ENCODE measurements around the gene CLIP4. TPM values are rescaled to one million over a fixed set of nuclear protein-coding genes. Genes with fewer than 3 reads are reported as not detected.

The CLIP4 gene
- polyA plus RNA-seq, 1 of the 3 experiments (the other 2 are of a cell fraction) = 12.7 TPM

GRCh38 chr2:29134933-29135332 is 19.7 kb downstream of the CLIP4 start:
- POLR2A ChIA-PET = no interaction called here
- no peak for DNase-seq
- H3K36me3 ChIP-seq (replicated peaks in 1 of 2; ENCODE audit: control insufficient read depth in 1 of 2, insufficient read depth in 2 of 2, low read length in 1 of 2) = peaks cover 31 to 47% of the 10 kb centered on the region in 2 experiments
- no peaks in the 10 kb centered on the region for H3K9me3 ChIP-seq
- no peaks in the 10 kb centered on the region for H3K9me2 ChIP-seq
- no peaks in the 10 kb centered on the region for H4K20me1 ChIP-seq (ENCODE audit: insufficient read depth)
- H3K27ac ChIP-seq (ENCODE audit: low read depth in 2 of 2, low read length in 1 of 2) = no peak overlapping the region
- no peak overlapping the region for H2AFZ ChIP-seq (ENCODE audit: low read depth)
- H3K4me2 ChIP-seq = no peak overlapping the region
- H3F3A ChIP-seq (replicated peaks; ENCODE audit: insufficient read depth) = no peaks in the 10 kb centered on the region
- CTCF ChIA-PET = interaction anchor here (1.0 to 1.2 kb wide), 2 partner anchors 14 to 49 kb away, joined by 3 to 5 read pairs; no protein-coding TSS in a partner anchor
- H3K9ac ChIP-seq = no peak overlapping the region
- 93% methylated on average over 1 of the region's 1 CpG for WGBS (ENCODE audit: low lambda C conversion rate)
- no peaks in the 10 kb centered on the region for H3K79me2 ChIP-seq (ENCODE audit: insufficient read depth)
- H3K4me1 ChIP-seq (ENCODE audit: control insufficient read depth in 1 of 2, insufficient read depth in 2 of 2, low read depth in 1 of 2, low read length in 1 of 2) = peaks cover 6 to 9% of the 10 kb centered on the region in 2 experiments; a peak in 3 of 4 replicates
- H3K27me3 ChIP-seq (ENCODE audit: insufficient read depth) = no peaks in the 10 kb centered on the region
- TF ChIP-seq, protein P1, sequence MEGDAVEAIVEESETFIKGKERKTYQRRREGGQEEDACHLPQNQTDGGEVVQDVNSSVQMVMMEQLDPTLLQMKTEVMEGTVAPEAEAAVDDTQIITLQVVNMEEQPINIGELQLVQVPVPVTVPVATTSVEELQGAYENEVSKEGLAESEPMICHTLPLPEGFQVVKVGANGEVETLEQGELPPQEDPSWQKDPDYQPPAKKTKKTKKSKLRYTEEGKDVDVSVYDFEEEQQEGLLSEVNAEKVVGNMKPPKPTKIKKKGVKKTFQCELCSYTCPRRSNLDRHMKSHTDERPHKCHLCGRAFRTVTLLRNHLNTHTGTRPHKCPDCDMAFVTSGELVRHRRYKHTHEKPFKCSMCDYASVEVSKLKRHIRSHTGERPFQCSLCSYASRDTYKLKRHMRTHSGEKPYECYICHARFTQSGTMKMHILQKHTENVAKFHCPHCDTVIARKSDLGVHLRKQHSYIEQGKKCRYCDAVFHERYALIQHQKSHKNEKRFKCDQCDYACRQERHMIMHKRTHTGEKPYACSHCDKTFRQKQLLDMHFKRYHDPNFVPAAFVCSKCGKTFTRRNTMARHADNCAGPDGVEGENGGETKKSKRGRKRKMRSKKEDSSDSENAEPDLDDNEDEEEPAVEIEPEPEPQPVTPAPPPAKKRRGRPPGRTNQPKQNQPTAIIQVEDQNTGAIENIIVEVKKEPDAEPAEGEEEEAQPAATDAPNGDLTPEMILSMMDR (IDR thresholded peaks at IDR 0.05) = no peak
- no peak for TF ChIP-seq SIN3A (IDR thresholded peaks at IDR 0.05; ENCODE audit: borderline replicate concordance, low read depth, low read length)
- TF ChIP-seq NRF1 (IDR thresholded peaks at IDR 0.05; ENCODE audit: low read depth, low read length) = no peak
- no peak overlapping the region for H3K4me3 ChIP-seq (ENCODE audit: low read depth in 2 of 2, low read length in 1 of 2)

DNA sequence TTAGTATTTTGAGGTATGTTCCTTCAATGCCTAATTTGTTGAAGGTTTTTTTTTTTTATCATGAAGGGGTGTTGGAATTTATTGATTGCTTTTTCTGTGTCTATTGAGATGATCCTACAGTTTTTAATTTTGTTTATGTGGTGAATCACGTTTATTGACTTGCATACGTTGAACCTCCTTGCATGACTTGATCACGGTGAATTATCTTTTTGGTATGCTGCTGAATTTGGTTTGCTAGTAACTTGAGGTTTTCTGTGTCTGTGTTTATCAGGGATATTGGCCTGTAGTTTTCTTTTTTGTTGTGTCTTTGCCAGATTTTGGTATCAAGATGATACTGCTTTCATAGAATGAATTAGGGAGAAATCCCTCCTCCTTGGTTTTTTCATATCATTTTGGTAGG is 23.9 kb downstream of the CLIP4 start:
- ChIA-PET CTCF (no interaction called here), POLR2A (no interaction called here)
- Histone ChIP-seq H3K4me1 (ENCODE audit: control insufficient read depth in 1 of 2, insufficient read depth in 2 of 2, low read depth in 1 of 2, low read length in 1 of 2) (peaks cover 0 to 10% of the 10 kb centered on the region in 2 experiments; a peak in 2 of 4 replicates), H3K9me3 (no peaks in the 10 kb centered on the region), H2AFZ (ENCODE audit: low read depth) (no peak overlapping the region), H3K36me3 (replicated peaks in 1 of 2; ENCODE audit: control insufficient read depth in 1 of 2, insufficient read depth in 2 of 2, low read length in 1 of 2) (peaks cover 13 to 38% of the 10 kb centered on the region in 2 experiments), H3K79me2 (ENCODE audit: insufficient read depth) (no peaks in the 10 kb centered on the region), H3K9ac (no peak overlapping the region), H3K4me2 (no peak overlapping the region), H3K27ac (ENCODE audit: low read depth in 2 of 2, low read length in 1 of 2) (no peak overlapping the region), H4K20me1 (ENCODE audit: insufficient read depth) (no peaks in the 10 kb centered on the region), H3K27me3 (ENCODE audit: insufficient read depth) (no peaks in the 10 kb centered on the region), H3K9me2 (no peaks in the 10 kb centered on the region), H3K4me3 (ENCODE audit: low read depth in 2 of 2, low read length in 1 of 2) (no peak overlapping the region), H3F3A (replicated peaks; ENCODE audit: insufficient read depth) (no peaks in the 10 kb centered on the region)
- DNase-seq = no peak
- 96% methylated on average over 3 of the region's 3 CpGs for WGBS (ENCODE audit: low lambda C conversion rate)
- no peak for TF ChIP-seq ZBTB33 (IDR thresholded peaks at IDR 0.05; ENCODE audit: borderline replicate concordance, low read depth)
- TF ChIP-seq TAF1 (IDR thresholded peaks at IDR 0.05; ENCODE audit: borderline replicate concordance, low read depth, low read length) = no peak

- CTCF ChIA-PET = no interaction called here
- no peaks in the 10 kb centered on the region for H3F3A ChIP-seq (replicated peaks; ENCODE audit: insufficient read depth)
- no peak overlapping the region for H3K9ac ChIP-seq
- H3K27me3 ChIP-seq (ENCODE audit: insufficient read depth) = no peaks in the 10 kb centered on the region
- H3K36me3 ChIP-seq (replicated peaks in 1 of 2; ENCODE audit: control insufficient read depth in 1 of 2, insufficient read depth in 2 of 2, low read length in 1 of 2) = peaks cover 12 to 39% of the 10 kb centered on the region in 2 experiments
- H3K27ac ChIP-seq (ENCODE audit: low read depth in 2 of 2, low read length in 1 of 2) = no peak overlapping the region
- TF ChIP-seq USF1 (IDR thresholded peaks at IDR 0.05; ENCODE audit: borderline replicate concordance, low read depth) (no peak), FOXM1 (IDR thresholded peaks at IDR 0.05; ENCODE audit: low read depth) (no peak)
- H3K9me2 ChIP-seq = no peaks in the 10 kb centered on the region
- H3K4me3 ChIP-seq (ENCODE audit: low read depth in 2 of 2, low read length in 1 of 2) = no peak overlapping the region
- H3K9me3 ChIP-seq = no peaks in the 10 kb centered on the region
- H3K4me2 ChIP-seq = no peak overlapping the region
- DNase-seq = no peak
- H3K4me1 ChIP-seq (ENCODE audit: control insufficient read depth in 1 of 2, insufficient read depth in 2 of 2, low read depth in 1 of 2, low read length in 1 of 2) = peaks cover 0 to 10% of the 10 kb centered on the region in 2 experiments; a peak in 2 of 4 replicates
- no peak overlapping the region for H2AFZ ChIP-seq (ENCODE audit: low read depth)
- POLR2A ChIA-PET = no interaction called here
- H3K79me2 ChIP-seq (ENCODE audit: insufficient read depth) = no peaks in the 10 kb centered on the region
- 62% methylated on average over 1 of the region's 1 CpG for WGBS (ENCODE audit: low lambda C conversion rate)
- no peaks in the 10 kb centered on the region for H4K20me1 ChIP-seq (ENCODE audit: insufficient read depth)
Observed at GRCh38 chr2:29139731-29140130, 24.5 kb downstream of the CLIP4 start.

All from SK-N-SH (cell line).